ENCODE measurements around the gene U2SURP. TPM values are rescaled to one million over a fixed set of nuclear protein-coding genes. Genes with fewer than 3 reads are reported as not detected.

U2SURP gene
- total and polyA plus RNA-seq, 2 donors (not counting 1 experiment from before 2014, with no cell fraction given): 15.1 to 138 TPM

GRCh38 chr3:142972092-142972753 is 29.1 kb upstream of the U2SURP start:
- H3K9ac ChIP-seq (ENCODE audit: low read length): no peak overlapping the region
- no peak overlapping the region for H3K4me3 Mint-ChIP-seq
- H3K9me3 ChIP-seq (ENCODE audit: control extremely low read depth in 1 of 3, control insufficient read depth in 2 of 3, insufficient read depth in 1 of 3, low read length in 2 of 3): peaks cover 0 to 3% (median 0%) of the 10 kb centered on the region in 3 donors
- no peaks in the 10 kb centered on the region for H4K20me1 ChIP-seq (ENCODE audit: control insufficient read depth, insufficient read depth, low read length, poor library complexity, severe bottlenecking)
- CTCF ChIA-PET: interaction anchor here (2.7 kb wide), 1 partner anchor 12 kb away, joined by 7 read pairs; no protein-coding TSS in a partner anchor
- H3K9me3 Mint-ChIP-seq (ENCODE audit: insufficient read depth): no peaks in the 10 kb centered on the region
- no peaks in the 10 kb centered on the region for H3K79me2 ChIP-seq (ENCODE audit: control insufficient read depth, insufficient read depth, low read length)
- H3K36me3 ChIP-seq (replicated peaks in 1 of 2; ENCODE audit: control extremely low read depth in 1 of 2, control insufficient read depth in 1 of 2, extremely low read depth in 1 of 2, insufficient read depth in 2 of 2, low read length in 1 of 2): no peaks in the 10 kb centered on the region
- H3K4me3 ChIP-seq (ENCODE audit: control extremely low read depth in 1 of 5, extremely low read depth in 1 of 5, insufficient read depth in 1 of 5, low read depth in 2 of 5, low read length in 4 of 5): no peak overlapping the region
- no peak overlapping the region for H3K27ac ChIP-seq (ENCODE audit: low read length in 2 of 2)
- TF ChIP-seq, protein P1, sequence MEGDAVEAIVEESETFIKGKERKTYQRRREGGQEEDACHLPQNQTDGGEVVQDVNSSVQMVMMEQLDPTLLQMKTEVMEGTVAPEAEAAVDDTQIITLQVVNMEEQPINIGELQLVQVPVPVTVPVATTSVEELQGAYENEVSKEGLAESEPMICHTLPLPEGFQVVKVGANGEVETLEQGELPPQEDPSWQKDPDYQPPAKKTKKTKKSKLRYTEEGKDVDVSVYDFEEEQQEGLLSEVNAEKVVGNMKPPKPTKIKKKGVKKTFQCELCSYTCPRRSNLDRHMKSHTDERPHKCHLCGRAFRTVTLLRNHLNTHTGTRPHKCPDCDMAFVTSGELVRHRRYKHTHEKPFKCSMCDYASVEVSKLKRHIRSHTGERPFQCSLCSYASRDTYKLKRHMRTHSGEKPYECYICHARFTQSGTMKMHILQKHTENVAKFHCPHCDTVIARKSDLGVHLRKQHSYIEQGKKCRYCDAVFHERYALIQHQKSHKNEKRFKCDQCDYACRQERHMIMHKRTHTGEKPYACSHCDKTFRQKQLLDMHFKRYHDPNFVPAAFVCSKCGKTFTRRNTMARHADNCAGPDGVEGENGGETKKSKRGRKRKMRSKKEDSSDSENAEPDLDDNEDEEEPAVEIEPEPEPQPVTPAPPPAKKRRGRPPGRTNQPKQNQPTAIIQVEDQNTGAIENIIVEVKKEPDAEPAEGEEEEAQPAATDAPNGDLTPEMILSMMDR (IDR thresholded peaks at IDR 0.05): no peak
- no peak for TF ChIP-seq EZH2 (IDR thresholded peaks at IDR 0.05; ENCODE audit: borderline replicate concordance, insufficient read depth, low read depth, low read length, poor library complexity, severe bottlenecking)
- ATAC-seq (ENCODE audit: low read depth): no peak
- H2AFZ ChIP-seq (ENCODE audit: insufficient read depth, low read depth, low read length, poor library complexity, severe bottlenecking): no peak overlapping the region
- H3K27me3 Mint-ChIP-seq: peaks cover 40% of the 10 kb centered on the region
- peaks cover 0 to 10% (median 7%) of the 10 kb centered on the region in 4 experiments for H3K27me3 ChIP-seq (replicated peaks in 1 of 4; ENCODE audit: control extremely low read depth in 1 of 4, control insufficient read depth in 3 of 4, insufficient read depth in 4 of 4, low read length in 3 of 4)
- no peak overlapping the region for H3K4me2 ChIP-seq (replicated peaks; ENCODE audit: low read depth, low read length, poor library complexity, severe bottlenecking)
- H3K4me1 ChIP-seq (ENCODE audit: control insufficient read depth in 2 of 2, insufficient read depth in 2 of 2, low read length in 2 of 2): no peaks in the 10 kb centered on the region
- intact Hi-C loops (cut with micrococcal nuclease): no loop called here
- no peaks in the 10 kb centered on the region for H3K4me1 Mint-ChIP-seq
- DNase-seq: no peak
- 90% methylated on average over 7 of the region's 7 CpGs for WGBS (ENCODE audit: insufficient coverage)
- no peak overlapping the region for H3K27ac Mint-ChIP-seq
- POLR2A ChIA-PET: no interaction called here

DNA sequence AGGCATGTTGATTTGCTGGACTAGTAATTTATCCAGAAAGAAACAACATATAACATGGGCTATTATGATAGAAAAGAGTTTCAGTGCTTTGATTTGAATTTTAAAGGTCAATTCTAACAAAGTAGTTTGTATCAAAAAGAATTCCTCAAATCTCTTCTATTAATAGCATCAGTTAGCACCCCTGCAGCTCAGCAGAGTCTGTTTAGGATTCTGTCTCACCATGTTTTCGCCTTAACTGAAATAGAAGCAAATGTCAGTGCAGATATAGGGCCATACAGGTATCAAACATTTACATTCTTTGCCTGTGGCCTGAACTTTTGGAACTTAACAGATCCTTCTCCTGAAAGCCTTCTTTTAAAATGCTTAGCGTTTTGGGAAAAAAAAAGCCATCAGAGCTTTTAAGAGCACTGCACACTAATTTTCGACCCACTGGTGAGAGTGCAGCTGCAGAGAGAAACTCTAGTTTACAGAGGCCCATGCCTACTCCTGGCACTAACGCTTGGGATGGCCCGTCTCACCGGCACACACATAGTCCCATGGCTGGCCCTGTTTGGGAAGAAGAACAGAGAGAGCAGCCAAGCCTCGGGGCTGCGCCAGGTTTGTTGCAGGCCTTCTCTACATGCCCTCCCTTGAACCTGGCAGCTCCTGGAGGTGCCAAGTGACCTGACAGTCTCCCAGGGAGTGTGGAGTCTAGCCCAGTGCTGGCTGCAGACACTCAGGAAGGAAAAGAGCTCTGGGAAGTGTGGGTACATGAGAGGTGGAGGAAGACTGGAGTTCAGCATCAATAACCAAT is 28.0 kb upstream of the U2SURP start:
- Mint-ChIP-seq H3K27me3 (peaks cover 35% of the 10 kb centered on the region), H3K27ac (no peak overlapping the region), H3K4me1 (no peaks in the 10 kb centered on the region), H3K4me3 (no peak overlapping the region), H3K9me3 (ENCODE audit: insufficient read depth) (no peaks in the 10 kb centered on the region)
- DNase-seq (no peak), ATAC-seq (ENCODE audit: low read depth) (no peak)
- Histone ChIP-seq H3K9me3 (ENCODE audit: control extremely low read depth in 1 of 3, control insufficient read depth in 2 of 3, insufficient read depth in 1 of 3, low read length in 2 of 3) (peaks cover 0 to 3% (median 0%) of the 10 kb centered on the region in 3 donors), H3K4me2 (replicated peaks; ENCODE audit: low read depth, low read length, poor library complexity, severe bottlenecking) (no peak overlapping the region), H3K4me1 (ENCODE audit: control insufficient read depth in 2 of 2, insufficient read depth in 2 of 2, low read length in 2 of 2) (no peaks in the 10 kb centered on the region), H3K4me3 (ENCODE audit: control extremely low read depth in 1 of 5, extremely low read depth in 1 of 5, insufficient read depth in 1 of 5, low read depth in 2 of 5, low read length in 4 of 5) (no peak overlapping the region), H3K27me3 (replicated peaks in 1 of 4; ENCODE audit: control extremely low read depth in 1 of 4, control insufficient read depth in 3 of 4, insufficient read depth in 4 of 4, low read length in 3 of 4) (peaks cover 0 to 13% (median 7%) of the 10 kb centered on the region in 4 experiments), H3K36me3 (replicated peaks in 1 of 2; ENCODE audit: control extremely low read depth in 1 of 2, control insufficient read depth in 1 of 2, extremely low read depth in 1 of 2, insufficient read depth in 2 of 2, low read length in 1 of 2) (no peaks in the 10 kb centered on the region), H4K20me1 (ENCODE audit: control insufficient read depth, insufficient read depth, low read length, poor library complexity, severe bottlenecking) (no peaks in the 10 kb centered on the region), H3K79me2 (ENCODE audit: control insufficient read depth, insufficient read depth, low read length) (no peaks in the 10 kb centered on the region), H2AFZ (ENCODE audit: insufficient read depth, low read depth, low read length, poor library complexity, severe bottlenecking) (no peak overlapping the region), H3K9ac (ENCODE audit: low read length) (no peak overlapping the region), H3K27ac (ENCODE audit: low read length in 2 of 2) (no peak overlapping the region)
- ChIA-PET POLR2A (no interaction called here), CTCF (interaction anchor here (0.9 to 2.7 kb wide), 2 partner anchors 11 kb away, joined by 3 to 7 read pairs; no protein-coding TSS in a partner anchor)
- TF ChIP-seq, protein P1 (IDR thresholded peaks at IDR 0.05): no peak
- TF ChIP-seq EZH2 (IDR thresholded peaks at IDR 0.05; ENCODE audit: borderline replicate concordance, insufficient read depth, low read depth, low read length, poor library complexity, severe bottlenecking): no peak
- WGBS (ENCODE audit: insufficient coverage): 99% methylated on average over 8 of the region's 8 CpGs
- intact Hi-C loops (cut with micrococcal nuclease): no loop called here
